Measurements from ENCODE around the gene CDKAL1. TPM values are rescaled to one million over a fixed set of nuclear protein-coding genes. Genes with fewer than 3 reads are reported as not detected.

Gene CDKAL1
- total and polyA plus RNA-seq, 2 of the 8 experiments (the other 6 are each of a cell fraction or from before 2014, with no cell fraction given), result 8.4 to 24.6 TPM

DNA sequence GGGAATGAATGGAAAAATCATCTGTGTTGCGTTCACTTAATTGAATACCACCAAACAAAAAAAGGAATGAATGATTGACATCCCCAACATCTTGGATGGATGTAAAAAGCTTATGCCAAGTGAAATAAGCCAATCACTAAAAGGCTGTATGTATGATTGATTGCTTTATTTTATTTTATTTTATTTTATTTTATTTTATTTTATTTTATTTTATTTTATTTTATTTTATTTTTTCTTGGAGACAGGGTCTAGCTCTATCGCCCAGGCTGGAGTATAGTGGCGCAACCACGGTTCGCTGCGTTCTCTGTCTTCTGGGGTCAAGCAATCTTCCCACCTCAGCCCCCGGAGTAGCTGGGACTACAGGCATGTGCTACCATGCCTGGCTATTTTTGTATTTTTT, 263.3 kb downstream of the CDKAL1 start:
- H4K8ac ChIP-seq (ENCODE audit: extremely low read depth, insufficient read depth, low read length), result no peak overlapping the region
- H3K9me3 ChIP-seq (ENCODE audit: insufficient read depth in 2 of 2, low read depth in 1 of 2, low read length in 1 of 2), result no peaks in the 10 kb centered on the region
- no peak overlapping the region for H3K23ac ChIP-seq (ENCODE audit: insufficient read length)
- no peak overlapping the region for H3K4ac ChIP-seq (replicated peaks; ENCODE audit: insufficient read length, low read depth, low read length)
- TF ChIP-seq TAF1 (IDR thresholded peaks at IDR 0.05; ENCODE audit: low read depth, low read length) (no peak), RBBP5 (IDR thresholded peaks at IDR 0.05; ENCODE audit: borderline replicate concordance, low read depth, low read length) (no peak)
- no peak overlapping the region for H2BK20ac ChIP-seq (ENCODE audit: low read length)
- no peak overlapping the region for H2BK12ac ChIP-seq (ENCODE audit: low read depth, low read length)
- no peaks in the 10 kb centered on the region for H3K23me2 ChIP-seq (ENCODE audit: low read depth, low read length)
- H3K27ac ChIP-seq (ENCODE audit: low read depth, low read length), result no peak overlapping the region
- H3K79me2 ChIP-seq (ENCODE audit: control insufficient read depth in 1 of 2, insufficient read depth in 2 of 2, low read length in 2 of 2), result no peaks in the 10 kb centered on the region
- no peak overlapping the region for H2AFZ ChIP-seq (ENCODE audit: low read length)
- H3K56ac ChIP-seq (replicated peaks; ENCODE audit: insufficient read length, low read depth, low read length), result no peak overlapping the region
- H3K4me1 ChIP-seq (replicated peaks in 1 of 4; ENCODE audit: control insufficient read depth in 3 of 4, insufficient read depth in 4 of 4, low read length in 3 of 4), result 0 out of 7 replicates have a peak, but pooled peaks cover 0 to 2% (median 0%) of the 10 kb centered on the region in 4 experiments
- H2BK15ac ChIP-seq (ENCODE audit: low read length), result no peak overlapping the region
- DNase-seq (ENCODE audit: low read depth in 1 of 2, low spot score in 2 of 2), result no peak
- FAIRE-seq, result no peak
- CTCF ChIA-PET (ENCODE audit: partially characterized antibody), result no interaction called here
- no peak overlapping the region for H3K9ac ChIP-seq (replicated peaks in 1 of 4; ENCODE audit: extremely low read depth in 1 of 4, low read depth in 3 of 4, low read length in 3 of 4)
- H2BK5ac ChIP-seq (ENCODE audit: low read depth, low read length), result no peak overlapping the region
- no peak overlapping the region for H4K5ac ChIP-seq (ENCODE audit: insufficient read length, low read depth, low read length)
- no peak overlapping the region for H3K18ac ChIP-seq (ENCODE audit: extremely low read depth, low read length)
- no peak overlapping the region for H3K14ac ChIP-seq (ENCODE audit: insufficient read length)
- no peaks in the 10 kb centered on the region for H3K79me1 ChIP-seq (ENCODE audit: low read depth, low read length)
- no peaks in the 10 kb centered on the region for H3K27me3 ChIP-seq (replicated peaks in 1 of 4; ENCODE audit: control insufficient read depth in 3 of 4, extremely low read depth in 1 of 4, insufficient read depth in 3 of 4, low read length in 3 of 4)
- no peak overlapping the region for H2BK120ac ChIP-seq (replicated peaks; ENCODE audit: low read depth, low read length)
- WGBS, 2 experiments (ENCODE audit: extremely low coverage in 1 of 2, insufficient coverage in 1 of 2, insufficient read length in 1 of 2, insufficient replicate concordance in 2 of 2, low coverage in 1 of 2, low lambda C conversion rate in 2 of 2, missing lambda C conversion rate in 1 of 2), result 95% methylated on average over 7 of the region's 7 CpGs; no CpG with 5 or more reads in 1 of the 2 experiments
- H3K4me2 ChIP-seq (ENCODE audit: insufficient read depth in 1 of 2, low read depth in 2 of 2, low read length in 2 of 2), result no peak overlapping the region
- H4K20me1 ChIP-seq (replicated peaks in 1 of 2; ENCODE audit: control insufficient read depth in 1 of 2, insufficient read depth in 2 of 2, low read length in 2 of 2), result no peaks in the 10 kb centered on the region
- no peak overlapping the region for H2AK5ac ChIP-seq (ENCODE audit: low read depth, low read length)
- no peaks in the 10 kb centered on the region for H3K36me3 ChIP-seq (ENCODE audit: control insufficient read depth in 2 of 4, insufficient read depth in 4 of 4, low read length in 3 of 4)
- POLR2A ChIA-PET (ENCODE audit: partially characterized antibody), result no interaction called here
- no peak overlapping the region for H4K91ac ChIP-seq (replicated peaks; ENCODE audit: insufficient read length, low read length)
- H3K4me3 ChIP-seq (ENCODE audit: extremely low read depth in 1 of 4, insufficient read depth in 2 of 4, low read depth in 3 of 4, low read length in 4 of 4), result no peak overlapping the region

Measured in H1 (cell line).